Activated CD8-positive, alpha-beta memory T cell treated with anti-CD3 and anti-CD28 coated beads, Interleukin-2, amount 50 U/mL, for 4 hours (primary cell): ENCODE results near the gene FHAD1.
A peak's percentile ranks its signal among the peaks of the same experiment; 100 is the strongest.

Experiments used
- DNase-seq: peaks from one replicate; pipeline ENCODE4 v3.0.0-alpha.2; 2020

FHAD1 gene

GRCh38 chr1:15251857-15252835, 5.1 kb downstream of the FHAD1 start:
- no peak for DNase-seq

- DNase-seq = no peak
Measured at GRCh38 chr1:15254559-15254958, 7.5 kb downstream of the FHAD1 start.

- no peak for DNase-seq
Measured at GRCh38 chr1:15255582-15256149, 8.6 kb downstream of the FHAD1 start.

- no peak for DNase-seq
Measured at GRCh38 chr1:15256584-15256983, 9.6 kb downstream of the FHAD1 start.

GRCh38 chr1:15257309-15257708, 10.3 kb downstream of the FHAD1 start:
- no peak for DNase-seq

- no peak for DNase-seq
Measured at GRCh38 chr1:15258833-15259621, 12.0 kb downstream of the FHAD1 start.

- DNase-seq = no peak
Measured at GRCh38 chr1:15259622-15260007, 12.6 kb downstream of the FHAD1 start.

- DNase-seq = no peak
Measured at GRCh38 chr1:15260418-15261154, 13.6 kb downstream of the FHAD1 start.

GRCh38 chr1:15261155-15262002, 14.4 kb downstream of the FHAD1 start:
- DNase-seq = peak; percentile 17

GRCh38 chr1:15262003-15262377, 15.0 kb downstream of the FHAD1 start:
- no peak for DNase-seq

GRCh38 chr1:15262706-15263105, 15.7 kb downstream of the FHAD1 start:
- no peak for DNase-seq

GRCh38 chr1:15264769-15265168, 17.7 kb downstream of the FHAD1 start:
- DNase-seq = no peak

GRCh38 chr1:15271196-15271595, 24.2 kb downstream of the FHAD1 start:
- DNase-seq = no peak

GRCh38 chr1:15272009-15272781, 25.2 kb downstream of the FHAD1 start:
- DNase-seq = peak; percentile 26

GRCh38 chr1:15272782-15273127, 25.7 kb downstream of the FHAD1 start:
- DNase-seq = no peak

GRCh38 chr1:15273274-15273673, 26.3 kb downstream of the FHAD1 start:
- no peak for DNase-seq

- DNase-seq = no peak
Measured at GRCh38 chr1:15275921-15276683, 29.1 kb downstream of the FHAD1 start.

GRCh38 chr1:15276691-15277446, 29.8 kb downstream of the FHAD1 start:
- DNase-seq = no peak

GRCh38 chr1:15277447-15277838, 30.4 kb downstream of the FHAD1 start:
- no peak for DNase-seq

- DNase-seq = no peak
Measured at GRCh38 chr1:15277933-15278332, 30.9 kb downstream of the FHAD1 start.
